Astrocyte of the spinal cord (primary cell): Measurements from ENCODE around the gene TTLL11.
A peak's percentile ranks its signal among the peaks of the same experiment; 100 is the strongest.

Experiments
- DNase-seq: peaks from one replicate; pipeline ENCODE4 v3.0.0; 2011; ENCODE audit warnings: low read depth, low spot score
- H3K4me3 ChIP-seq: 2 replicates; pipeline ENCODE4 v1.5.1; 2011; ENCODE audit warnings: low read depth, mild to moderate bottlenecking, low read length, moderate library complexity
- in situ Hi-C: cut with HindIII; loops from 2 replicates; pipeline ENCODE4 v1.10.0; 2017; ENCODE audit warnings: low sequenced_read_pairs
- TF ChIP-seq, protein P1 (sequence below): IDR thresholded peaks from 2 replicates; pipeline ENCODE4 v1.5.1; 2012; ENCODE audit warnings: low read depth, mild to moderate bottlenecking, low read length, inconsistent platforms

The TTLL11 gene

DNA sequence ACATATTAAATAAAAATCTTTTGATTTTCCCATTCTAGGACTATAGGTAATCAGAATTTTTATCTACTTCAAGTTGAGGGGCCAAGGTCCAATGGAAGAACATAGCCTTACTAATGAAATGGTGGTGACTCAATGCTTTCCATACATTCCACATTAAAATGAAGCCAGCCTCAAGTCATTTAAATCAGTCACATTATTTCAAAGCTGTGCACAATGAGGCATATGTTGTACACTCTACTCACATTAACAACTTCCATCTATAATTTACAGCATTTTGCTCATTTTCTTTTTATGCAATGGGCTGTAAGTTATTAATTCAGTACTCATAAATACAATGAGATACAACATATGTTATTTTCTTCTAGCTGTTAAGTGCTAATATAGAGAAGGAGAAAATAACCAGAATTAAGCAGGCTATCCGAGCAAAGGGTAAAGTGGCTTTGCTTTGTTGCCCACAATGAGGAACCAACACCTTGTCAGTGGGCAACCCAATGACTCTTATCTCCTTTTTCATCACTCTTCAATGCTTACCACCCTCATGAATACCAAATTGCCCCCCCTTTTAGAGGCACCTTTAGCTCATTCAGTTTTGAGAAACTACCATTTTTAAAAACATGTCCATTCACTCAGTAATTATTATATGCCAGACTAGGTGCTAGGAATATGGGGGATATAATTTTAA lies 52.4 kb downstream of the TTLL11 start:
- no peak for DNase-seq
- TF ChIP-seq, protein P1, sequence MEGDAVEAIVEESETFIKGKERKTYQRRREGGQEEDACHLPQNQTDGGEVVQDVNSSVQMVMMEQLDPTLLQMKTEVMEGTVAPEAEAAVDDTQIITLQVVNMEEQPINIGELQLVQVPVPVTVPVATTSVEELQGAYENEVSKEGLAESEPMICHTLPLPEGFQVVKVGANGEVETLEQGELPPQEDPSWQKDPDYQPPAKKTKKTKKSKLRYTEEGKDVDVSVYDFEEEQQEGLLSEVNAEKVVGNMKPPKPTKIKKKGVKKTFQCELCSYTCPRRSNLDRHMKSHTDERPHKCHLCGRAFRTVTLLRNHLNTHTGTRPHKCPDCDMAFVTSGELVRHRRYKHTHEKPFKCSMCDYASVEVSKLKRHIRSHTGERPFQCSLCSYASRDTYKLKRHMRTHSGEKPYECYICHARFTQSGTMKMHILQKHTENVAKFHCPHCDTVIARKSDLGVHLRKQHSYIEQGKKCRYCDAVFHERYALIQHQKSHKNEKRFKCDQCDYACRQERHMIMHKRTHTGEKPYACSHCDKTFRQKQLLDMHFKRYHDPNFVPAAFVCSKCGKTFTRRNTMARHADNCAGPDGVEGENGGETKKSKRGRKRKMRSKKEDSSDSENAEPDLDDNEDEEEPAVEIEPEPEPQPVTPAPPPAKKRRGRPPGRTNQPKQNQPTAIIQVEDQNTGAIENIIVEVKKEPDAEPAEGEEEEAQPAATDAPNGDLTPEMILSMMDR: no peak
- in situ Hi-C loops: no loop called here
- H3K4me3 ChIP-seq: no peak overlapping the region

DNA sequence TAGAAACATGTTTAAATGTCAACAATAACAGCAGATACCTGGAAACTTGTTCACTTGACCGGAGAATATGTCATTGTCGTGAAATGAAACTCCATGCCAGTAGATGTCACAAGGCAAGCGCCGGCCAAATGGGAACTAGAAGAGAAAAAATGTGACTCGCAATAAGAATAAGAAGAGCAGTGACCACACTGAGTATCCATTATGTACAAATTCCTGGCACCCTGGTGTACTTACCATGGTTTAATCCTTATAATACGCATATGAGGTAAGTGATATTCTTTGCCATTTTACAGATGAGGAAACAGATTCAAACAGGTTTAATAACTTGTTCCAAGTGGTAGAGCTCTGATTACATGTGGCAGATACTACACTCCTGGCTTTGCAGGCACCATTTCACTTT lies 53.9 kb downstream of the TTLL11 start:
- H3K4me3 ChIP-seq: no peak overlapping the region
- DNase-seq: no peak
- in situ Hi-C loops: no loop called here
- TF ChIP-seq, protein P1: no peak

DNA sequence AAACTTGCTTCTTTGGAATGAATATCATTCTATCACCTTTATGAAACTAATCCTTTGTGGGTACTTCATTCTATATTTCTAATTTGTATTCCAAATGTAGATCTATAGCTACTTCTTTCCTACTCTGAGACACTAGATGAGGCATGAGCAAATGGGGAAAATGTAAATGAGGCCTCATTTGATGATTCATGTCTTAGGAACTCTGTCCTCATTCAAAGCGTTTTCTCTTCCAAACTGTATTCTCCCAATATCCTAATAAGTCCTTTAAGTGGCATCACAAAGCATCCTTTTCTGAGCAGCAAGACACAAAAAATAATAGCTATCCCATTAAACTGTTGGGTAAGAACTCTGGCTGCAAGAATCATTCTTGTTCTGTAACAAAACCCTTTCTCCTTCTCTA lies 56.1 kb downstream of the TTLL11 start:
- TF ChIP-seq, protein P1: no peak
- peak; percentile 17 for DNase-seq
- in situ Hi-C loops: no loop called here
- H3K4me3 ChIP-seq: no peak overlapping the region

DNA sequence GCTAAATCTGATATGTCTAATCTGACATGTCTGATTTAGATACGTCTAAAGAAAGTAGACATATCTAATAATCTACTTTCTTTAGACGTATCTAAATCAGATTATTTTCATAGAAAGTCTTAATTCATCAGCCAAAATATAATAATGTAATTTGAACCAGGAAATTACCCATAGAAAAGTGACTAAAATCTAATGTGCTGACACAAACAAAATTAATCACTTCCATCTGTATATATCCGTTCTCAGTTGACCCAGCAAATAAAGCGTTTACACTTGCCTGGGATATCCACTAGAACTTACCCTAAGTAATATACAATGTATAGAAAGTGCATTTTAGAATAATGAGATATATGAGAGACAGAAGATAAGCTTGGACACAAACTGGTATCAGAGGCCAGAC lies 56.7 kb downstream of the TTLL11 start:
- H3K4me3 ChIP-seq: no peak overlapping the region
- in situ Hi-C loops: no loop called here
- no peak for DNase-seq
- TF ChIP-seq, protein P1: no peak

DNA sequence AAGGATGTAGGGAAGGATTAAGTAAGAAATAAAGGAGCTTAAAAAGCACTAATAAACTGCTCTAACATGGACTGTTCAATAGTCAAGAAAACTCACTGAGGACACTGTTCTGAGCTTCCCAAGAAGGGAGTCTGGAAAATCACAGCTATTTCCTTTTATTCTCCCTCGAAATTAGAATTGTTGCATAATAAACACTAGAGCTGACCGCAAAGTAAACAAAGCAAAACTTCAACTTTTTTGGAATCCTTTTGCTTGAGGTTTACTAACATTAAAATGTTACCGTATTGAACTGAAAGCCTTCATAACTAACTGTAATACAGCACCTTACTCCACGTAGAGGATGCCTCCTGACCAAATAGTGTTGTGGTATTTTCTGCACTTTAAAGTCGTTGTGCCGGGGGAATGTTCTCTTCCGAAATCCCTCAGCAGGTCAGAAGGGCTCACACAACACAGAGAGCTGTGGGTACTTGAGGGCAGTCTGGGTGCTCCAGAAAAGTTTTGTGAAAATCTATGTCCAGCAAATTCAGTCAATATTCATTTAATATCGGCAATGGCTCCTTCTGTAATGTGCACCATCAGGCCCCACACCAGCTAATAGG lies 59.2 kb downstream of the TTLL11 start:
- TF ChIP-seq, protein P1: no peak
- DNase-seq: no peak
- in situ Hi-C loops: no loop called here
- no peak overlapping the region for H3K4me3 ChIP-seq

DNA sequence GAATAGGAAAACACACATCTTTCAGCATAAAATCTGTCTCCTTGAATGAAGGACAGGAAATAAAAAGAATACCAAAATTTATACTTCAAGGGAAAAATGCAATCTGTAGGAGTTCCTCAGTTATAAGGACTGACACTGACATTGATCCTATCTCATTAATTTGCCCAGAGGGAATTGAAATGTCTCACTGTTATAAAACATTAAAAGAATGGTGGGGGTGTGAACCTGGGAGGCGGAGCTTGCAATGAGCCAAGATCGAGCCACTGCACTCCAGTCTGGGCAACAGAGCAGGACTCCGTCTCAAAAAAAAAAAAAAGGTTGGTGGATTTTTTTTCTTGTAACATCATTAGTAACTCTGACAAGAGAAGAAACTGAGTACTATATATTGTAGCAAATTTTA lies 60.8 kb downstream of the TTLL11 start:
- no peak overlapping the region for H3K4me3 ChIP-seq
- in situ Hi-C loops: no loop called here
- DNase-seq: no peak
- TF ChIP-seq, protein P1: no peak
